ENCODE results near the gene COG5. TPM values are rescaled to one million over a fixed set of nuclear protein-coding genes. Genes with fewer than 3 reads are reported as not detected.

Gene COG5
- total RNA-seq, 1 donor from 2014 or later: 37.2 TPM

DNA sequence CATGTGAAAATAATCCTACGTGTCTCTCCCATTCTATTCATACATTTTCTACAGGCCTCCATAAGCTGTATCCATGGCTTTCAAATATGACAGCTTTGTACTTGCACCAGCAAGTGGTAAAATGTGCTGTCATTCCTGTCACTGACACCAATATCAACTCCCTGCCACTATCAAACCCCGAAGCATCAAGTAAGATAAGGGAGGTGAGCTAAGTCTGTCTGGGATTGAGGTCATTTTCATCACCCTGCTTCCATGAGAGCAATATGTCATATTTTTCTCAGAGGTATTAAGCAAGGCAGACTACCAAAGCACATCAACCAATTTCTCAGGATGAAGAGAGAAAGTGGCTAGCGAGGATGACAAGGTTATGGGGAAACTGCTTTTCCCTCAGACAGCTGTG, 82.8 kb downstream of the COG5 start:
- H3K4me3 Mint-ChIP-seq: no peak overlapping the region
- TF ChIP-seq, protein P1, sequence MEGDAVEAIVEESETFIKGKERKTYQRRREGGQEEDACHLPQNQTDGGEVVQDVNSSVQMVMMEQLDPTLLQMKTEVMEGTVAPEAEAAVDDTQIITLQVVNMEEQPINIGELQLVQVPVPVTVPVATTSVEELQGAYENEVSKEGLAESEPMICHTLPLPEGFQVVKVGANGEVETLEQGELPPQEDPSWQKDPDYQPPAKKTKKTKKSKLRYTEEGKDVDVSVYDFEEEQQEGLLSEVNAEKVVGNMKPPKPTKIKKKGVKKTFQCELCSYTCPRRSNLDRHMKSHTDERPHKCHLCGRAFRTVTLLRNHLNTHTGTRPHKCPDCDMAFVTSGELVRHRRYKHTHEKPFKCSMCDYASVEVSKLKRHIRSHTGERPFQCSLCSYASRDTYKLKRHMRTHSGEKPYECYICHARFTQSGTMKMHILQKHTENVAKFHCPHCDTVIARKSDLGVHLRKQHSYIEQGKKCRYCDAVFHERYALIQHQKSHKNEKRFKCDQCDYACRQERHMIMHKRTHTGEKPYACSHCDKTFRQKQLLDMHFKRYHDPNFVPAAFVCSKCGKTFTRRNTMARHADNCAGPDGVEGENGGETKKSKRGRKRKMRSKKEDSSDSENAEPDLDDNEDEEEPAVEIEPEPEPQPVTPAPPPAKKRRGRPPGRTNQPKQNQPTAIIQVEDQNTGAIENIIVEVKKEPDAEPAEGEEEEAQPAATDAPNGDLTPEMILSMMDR (conservative IDR thresholded peaks at IDR 0.05): no peak
- no peak overlapping the region for H3K27ac Mint-ChIP-seq

DNA sequence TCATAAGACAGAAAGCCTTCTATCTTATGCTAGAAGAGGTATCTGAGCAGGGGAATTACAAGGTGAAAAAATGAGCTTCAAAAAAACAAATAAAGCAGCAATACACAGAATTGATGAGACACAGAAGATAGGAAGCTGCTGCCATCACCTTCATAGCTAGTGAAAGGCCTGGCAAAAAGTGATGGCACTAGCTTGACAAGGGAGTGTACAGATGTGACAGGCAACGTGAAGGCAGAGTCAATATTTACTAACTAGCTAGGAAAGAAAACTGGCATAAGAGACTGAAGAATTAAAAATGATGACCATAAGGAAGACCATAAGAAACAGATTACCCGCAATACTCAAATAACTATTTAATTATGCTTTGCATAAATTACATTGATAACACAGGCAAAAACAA, 84.4 kb downstream of the COG5 start:
- H3K4me1 Mint-ChIP-seq (ENCODE audit: unreplicated experiment): no peaks in the 10 kb centered on the region
- H3K27ac Mint-ChIP-seq: no peak overlapping the region
- H3K9me3 Mint-ChIP-seq: no peaks in the 10 kb centered on the region
- H3K27me3 Mint-ChIP-seq: no peaks in the 10 kb centered on the region
- no peaks in the 10 kb centered on the region for H3K36me3 Mint-ChIP-seq
- no peak overlapping the region for H3K4me3 Mint-ChIP-seq
- TF ChIP-seq, protein P1 (conservative IDR thresholded peaks at IDR 0.05): no peak
- no peak for DNase-seq (ENCODE audit: extremely low spot score, unreplicated experiment)

More for the DNA sequence above, 82.8 kb downstream of the COG5 start:
- H3K27me3 Mint-ChIP-seq: no peaks in the 10 kb centered on the region
- no peaks in the 10 kb centered on the region for H3K9me3 Mint-ChIP-seq
- H3K4me1 Mint-ChIP-seq (ENCODE audit: unreplicated experiment): no peaks in the 10 kb centered on the region
- H3K36me3 Mint-ChIP-seq: no peaks in the 10 kb centered on the region
- DNase-seq (ENCODE audit: extremely low spot score, unreplicated experiment): no peak

DNA sequence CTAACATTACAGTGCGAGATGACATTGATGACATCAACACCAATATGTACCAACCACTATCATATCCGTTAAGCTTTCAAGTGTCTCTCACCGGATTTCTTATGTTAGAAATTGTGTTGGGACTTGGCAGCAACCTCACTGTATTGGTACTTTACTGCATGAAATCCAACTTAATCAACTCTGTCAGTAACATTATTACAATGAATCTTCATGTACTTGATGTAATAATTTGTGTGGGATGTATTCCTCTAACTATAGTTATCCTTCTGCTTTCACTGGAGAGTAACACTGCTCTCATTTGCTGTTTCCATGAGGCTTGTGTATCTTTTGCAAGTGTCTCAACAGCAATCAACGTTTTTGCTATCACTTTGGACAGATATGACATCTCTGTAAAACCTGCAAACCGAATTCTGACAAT, 89.6 kb downstream of the COG5 start:
- Mint-ChIP-seq H3K9me3 (no peaks in the 10 kb centered on the region), H3K27me3 (no peaks in the 10 kb centered on the region)

DNA sequence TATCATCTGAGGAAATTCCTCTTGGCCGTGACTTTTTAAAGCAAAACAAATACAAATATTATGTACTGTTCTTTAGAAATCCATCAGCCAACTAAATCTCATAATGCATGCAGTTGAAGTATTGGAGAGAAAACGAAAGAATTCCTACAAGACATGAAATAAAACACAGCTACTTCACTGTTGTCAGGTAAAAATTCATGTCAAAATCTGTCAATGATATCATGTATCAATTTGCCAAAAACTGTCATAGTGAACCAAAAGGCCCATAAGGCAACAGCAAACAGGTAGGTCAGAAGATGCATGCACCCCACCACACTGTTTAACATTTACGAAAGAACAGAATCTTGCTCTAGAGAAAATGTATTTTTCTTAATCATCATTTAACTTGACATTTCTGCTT, 91.6 kb downstream of the COG5 start:
- TF ChIP-seq, protein P1 (conservative IDR thresholded peaks at IDR 0.05): no peak
- Mint-ChIP-seq H3K36me3 (no peaks in the 10 kb centered on the region), H3K27me3 (no peaks in the 10 kb centered on the region), H3K27ac (no peak overlapping the region), H3K4me1 (ENCODE audit: unreplicated experiment) (no peaks in the 10 kb centered on the region), H3K4me3 (no peak overlapping the region), H3K9me3 (no peaks in the 10 kb centered on the region)
- DNase-seq (ENCODE audit: extremely low spot score, unreplicated experiment): no peak

More for the DNA sequence above, 89.6 kb downstream of the COG5 start:
- Mint-ChIP-seq H3K36me3 (no peaks in the 10 kb centered on the region), H3K4me3 (no peak overlapping the region), H3K27ac (no peak overlapping the region), H3K4me1 (ENCODE audit: unreplicated experiment) (no peaks in the 10 kb centered on the region)
- no peak for DNase-seq (ENCODE audit: extremely low spot score, unreplicated experiment)
- TF ChIP-seq, protein P1 (conservative IDR thresholded peaks at IDR 0.05): no peak

DNA sequence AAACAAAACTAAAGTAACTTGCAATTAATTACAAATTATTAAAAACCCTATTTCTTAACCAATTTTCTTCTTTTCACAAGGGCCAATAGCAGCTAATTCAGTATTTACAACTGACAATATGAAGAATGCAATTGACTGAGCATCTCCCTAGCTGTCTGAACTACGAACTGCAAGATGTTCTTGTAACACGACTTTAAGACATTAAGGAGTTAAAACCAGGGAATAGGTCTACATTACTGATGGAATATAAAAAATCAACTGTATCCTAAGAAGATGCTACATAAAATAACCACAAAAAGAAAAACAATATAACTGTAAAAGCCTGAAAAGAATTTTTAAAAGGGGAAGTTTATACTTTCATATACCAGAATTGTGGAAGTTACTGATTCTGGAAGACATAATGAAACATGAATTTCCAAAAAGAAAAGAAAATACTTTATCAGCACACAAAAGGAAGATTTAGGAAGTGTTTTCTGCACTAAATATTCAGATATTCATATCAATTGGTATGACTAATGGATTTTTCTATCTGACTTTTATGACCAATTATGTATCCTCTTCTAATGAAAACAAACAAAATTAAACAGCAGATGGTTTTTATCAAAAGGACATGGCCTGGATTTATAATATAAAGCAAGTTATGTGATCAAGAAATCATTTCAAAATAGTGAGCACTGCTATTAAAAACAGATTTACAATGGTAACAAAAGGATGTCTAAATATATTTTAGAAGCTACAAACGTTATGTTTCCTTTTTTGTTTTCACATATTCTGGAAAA, 92.2 kb downstream of the COG5 start:
- Mint-ChIP-seq H3K9me3 (no peaks in the 10 kb centered on the region), H3K4me3 (no peak overlapping the region), H3K4me1 (ENCODE audit: unreplicated experiment) (no peaks in the 10 kb centered on the region), H3K27me3 (no peaks in the 10 kb centered on the region), H3K36me3 (no peaks in the 10 kb centered on the region), H3K27ac (no peak overlapping the region)
- no peak for DNase-seq (ENCODE audit: extremely low spot score, unreplicated experiment)
- TF ChIP-seq, protein P1 (conservative IDR thresholded peaks at IDR 0.05): no peak

All from type B pancreatic cell (in vitro differentiated cells).